ENCODE data around the gene HOXC13.

The HOXC13 gene

GRCh38 chr12:53938326-53939140 lies at the start of gene HOXC13:
HOXC13 (plus strand) TSS chr12:53938831; CDS start chr12:53938907, 76 bp downstream.
- peak; percentile 90 for DNase-seq

DNA sequence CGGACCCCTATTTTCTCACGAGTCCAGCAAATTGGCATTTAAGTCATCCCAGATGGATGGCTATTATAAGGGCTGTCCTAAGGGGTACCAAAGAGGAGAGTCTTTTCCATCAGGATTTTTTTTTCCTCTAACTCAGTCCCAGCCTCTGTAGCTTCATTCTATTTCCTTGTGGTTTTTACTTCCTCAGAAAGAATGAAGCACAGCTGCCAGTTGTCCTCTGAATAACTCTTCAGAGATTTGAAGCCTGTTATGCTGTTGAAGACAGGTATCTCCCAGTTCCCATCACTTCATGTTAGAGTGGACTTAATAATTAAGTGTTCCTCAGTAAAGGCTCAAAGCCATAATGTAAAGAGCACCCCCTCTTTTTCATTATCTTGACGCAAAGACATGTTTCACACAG lies 48.5 kb upstream of the HOXC13 start:
- DNase-seq: no peak

DNA sequence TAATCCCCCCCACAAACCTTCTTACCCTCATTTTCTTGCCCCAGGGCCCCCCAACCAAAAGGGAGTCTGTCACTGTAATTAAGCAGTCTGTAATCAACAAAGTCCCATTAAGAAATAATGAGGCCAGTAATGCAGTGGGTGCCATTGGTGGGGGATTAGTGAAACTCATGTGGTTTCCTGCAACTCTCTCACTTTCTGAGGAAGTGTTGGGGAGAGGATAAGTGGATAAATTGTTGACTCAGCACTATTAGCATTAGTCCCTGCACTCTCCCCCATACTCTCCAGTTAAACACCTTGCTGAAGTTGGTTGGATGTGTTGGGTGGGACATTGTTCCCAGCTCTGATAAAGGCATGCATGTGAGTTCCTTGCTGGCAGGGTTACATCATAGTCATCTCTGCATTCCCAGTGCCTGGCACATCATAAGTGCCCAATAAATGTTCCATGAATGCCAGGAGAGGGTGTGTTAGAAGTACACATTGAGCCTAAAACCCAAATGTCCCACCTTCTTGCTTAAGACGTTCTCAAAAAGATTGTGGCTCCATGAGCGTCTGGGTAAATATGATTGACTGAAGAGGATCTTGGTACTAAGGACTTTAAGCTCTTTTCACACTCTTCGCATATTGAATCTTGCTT lies 45.8 kb upstream of the HOXC13 start:
- no peak for DNase-seq

DNA sequence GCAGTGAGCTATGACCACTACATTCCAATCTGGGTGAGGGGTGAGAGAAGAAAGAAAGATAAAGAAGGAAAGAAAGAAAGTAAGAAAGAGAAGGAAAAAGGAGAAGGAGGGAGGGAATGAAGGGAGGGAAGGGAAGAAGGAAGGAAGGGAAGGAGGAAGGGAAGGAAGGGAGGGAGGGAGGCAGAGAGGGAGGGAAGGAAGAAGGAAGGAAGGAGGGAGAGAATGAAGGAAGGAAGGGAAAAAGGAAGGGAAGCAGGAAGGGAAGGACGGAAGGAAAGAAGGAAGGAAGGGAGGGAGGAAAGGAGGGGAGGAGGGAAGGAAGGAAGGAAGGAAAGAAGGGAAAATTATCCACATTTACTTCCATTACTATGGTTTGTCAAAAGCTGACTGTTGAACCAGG lies 39.4 kb upstream of the HOXC13 start:
- DNase-seq: no peak

DNA sequence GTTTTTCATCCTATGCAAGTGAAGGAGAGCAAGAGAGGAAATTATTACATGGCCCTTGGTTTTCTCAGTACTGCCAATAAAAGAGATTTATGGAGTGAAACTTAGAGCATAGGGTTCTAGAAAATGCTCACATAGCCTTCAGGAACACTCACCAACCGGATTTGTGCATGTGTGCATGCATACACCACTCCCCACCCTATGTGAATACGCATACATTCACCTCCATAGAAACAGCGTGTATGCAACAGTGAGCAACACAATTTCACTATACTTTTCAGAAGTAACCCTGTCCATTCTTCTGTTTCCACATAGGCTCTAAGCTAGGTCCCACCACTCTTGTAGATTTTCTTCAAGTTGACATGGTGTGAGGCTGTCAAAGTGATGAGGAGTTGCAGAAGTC lies 31.5 kb upstream of the HOXC13 start:
- no peak for DNase-seq

DNA sequence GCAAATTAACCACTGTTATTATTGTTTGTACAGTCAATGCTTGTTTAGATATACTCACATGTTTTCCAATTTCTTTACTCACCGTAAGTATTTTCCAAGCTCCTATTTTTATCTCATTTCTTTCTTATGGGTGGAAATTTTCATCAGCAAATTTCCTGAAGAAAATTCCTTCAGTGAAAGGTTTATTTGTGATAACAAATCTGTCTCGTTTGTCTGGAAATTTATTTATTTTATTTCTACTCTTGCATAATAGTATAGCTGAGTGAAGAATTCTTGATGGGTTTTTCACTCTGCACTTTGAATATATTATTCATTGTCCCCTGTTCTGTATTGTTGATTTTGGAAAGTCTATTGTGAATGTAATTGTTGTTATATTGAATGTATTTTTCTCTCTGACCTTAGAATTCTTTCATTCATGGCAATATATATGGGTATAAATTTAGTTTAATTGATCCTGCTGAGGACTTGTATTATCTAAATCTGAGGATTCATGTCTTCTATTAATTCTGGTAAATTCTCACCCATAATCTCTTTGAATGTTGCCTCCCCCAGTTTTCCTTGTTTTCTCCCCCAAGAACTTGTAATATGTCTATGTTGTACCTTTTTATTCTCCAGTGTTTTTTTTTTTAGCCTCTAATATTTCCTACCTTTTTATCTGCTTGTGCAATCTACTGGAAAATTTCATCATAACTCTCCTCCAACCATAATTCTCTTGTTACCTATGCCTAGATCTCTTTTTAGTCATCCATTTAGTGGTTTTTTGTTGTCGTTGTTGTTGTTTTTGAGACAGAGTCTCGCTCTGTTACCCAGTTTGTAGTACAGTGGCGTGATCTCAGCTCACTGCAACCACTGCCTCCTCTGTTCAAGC lies 21.6 kb upstream of the HOXC13 start:
- no peak for DNase-seq

DNA sequence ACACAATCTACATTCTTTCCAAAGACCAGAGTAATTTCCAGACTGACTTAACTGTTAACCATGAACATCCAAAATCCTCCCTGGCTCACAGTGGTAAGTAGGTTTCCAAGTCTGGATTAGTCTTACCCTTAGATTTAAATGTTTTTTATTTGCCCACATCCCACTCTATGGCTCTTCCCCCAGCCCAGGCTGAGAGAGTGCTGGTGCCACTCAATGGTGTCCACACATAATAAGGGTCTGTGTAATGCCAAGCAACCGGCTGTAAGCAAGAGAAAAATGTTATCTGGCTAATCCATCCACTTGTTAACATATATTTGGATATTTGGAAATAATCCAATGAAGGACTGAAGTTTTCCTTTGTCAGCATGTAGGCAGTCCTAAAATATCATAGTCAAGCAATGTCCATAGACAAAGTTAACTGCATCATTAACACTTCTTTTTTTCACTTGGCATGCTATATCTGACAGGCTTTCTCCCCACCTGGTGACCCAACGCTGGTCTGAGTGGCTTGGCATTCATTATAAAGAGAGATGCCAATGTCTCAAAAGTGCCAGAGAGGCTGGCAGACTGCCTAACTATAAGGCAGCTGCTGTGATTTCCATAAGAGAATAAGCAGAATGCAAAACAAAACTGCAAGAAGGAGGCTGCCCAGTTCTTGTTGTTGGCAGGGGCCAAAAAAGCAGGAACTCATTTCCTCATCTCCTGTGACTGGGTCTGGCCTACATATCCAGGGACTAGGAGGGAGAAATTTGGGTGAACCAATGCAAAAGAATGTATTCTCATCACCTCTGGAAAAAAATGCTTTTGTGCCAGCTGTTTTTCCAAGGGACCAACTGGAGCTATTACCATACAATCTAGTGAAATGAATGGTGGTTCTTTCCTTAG lies 13.9 kb upstream of the HOXC13 start:
- DNase-seq: no peak

DNA sequence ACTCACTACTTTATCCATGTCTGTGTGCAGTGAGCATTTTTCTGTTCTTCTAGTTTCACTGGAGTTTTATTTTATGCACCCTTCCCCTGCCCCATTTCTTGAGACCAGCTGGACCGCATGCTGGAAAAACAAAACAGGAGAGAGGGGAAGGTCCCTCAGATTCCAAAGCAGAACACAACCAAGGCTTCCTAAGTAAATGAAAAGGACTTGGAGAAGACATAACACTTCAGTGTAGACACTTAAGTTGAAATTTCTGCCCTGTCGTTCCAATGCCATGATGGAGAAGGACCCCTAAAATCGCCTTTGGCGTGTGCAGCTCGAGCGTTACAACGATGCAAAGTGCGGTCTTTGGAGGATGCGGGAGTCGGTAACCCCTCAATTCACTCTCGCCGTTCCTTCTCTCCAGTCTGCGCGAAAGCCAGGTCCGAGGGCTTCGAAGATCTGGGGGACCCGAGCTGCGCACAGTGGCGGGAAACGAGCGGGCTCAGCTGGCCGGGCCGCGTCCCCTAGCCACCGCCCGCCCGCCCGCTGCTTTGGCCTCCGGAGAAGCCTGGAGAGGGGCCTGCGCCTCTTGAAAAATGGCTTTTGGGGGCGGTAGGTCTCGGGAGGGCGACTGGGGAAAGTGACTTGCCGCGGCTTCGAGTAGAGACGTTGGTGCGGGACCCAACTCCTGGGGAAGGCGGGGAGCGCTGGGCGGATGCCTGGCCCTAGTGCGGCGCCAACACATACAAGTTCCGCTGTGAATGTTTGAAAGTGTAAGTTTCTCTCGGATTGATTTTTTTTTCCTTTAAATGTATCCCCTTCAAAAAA lies 11.2 kb upstream of the HOXC13 start:
- DNase-seq: no peak

DNA sequence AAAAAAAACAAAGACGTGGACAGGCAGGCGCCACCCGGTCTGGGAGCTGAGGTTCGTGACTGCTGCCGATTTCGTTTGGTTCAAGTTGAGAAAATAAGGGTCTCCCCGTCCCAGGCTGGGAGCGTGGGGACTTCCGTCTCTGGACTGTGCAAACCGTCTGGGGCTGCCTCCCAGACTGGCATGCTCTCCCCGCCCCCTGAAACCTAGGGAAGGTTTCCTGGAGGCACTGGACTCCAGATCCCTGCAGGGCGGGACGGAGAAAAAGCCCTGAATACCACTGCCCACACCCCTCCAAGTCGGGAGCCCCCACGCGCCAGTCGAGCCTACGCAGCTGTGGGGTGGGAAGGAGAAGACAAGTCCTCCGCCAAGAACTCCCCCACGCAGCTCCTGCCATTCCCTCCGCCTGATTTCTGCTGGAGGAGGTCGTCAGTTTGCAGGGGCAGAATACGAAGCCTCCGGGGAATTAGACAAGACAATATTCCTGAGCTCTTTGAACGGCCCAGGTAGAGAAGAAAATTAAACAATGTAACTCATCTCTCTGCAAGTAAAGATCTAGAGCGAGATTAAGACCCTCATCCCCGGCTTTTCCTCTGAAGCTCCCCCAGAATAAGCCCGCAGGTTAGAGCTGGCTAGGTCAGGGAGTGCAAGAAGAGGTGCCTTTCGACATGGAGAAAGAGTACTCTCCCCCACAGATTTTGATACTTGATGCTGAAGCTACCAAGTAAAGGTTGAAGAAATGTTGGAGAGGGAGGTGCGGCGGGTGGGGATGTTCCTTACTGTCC lies 10.4 kb upstream of the HOXC13 start:
- DNase-seq: no peak

- no peak for DNase-seq
Measured at GRCh38 chr12:53929527-53929926, 9.1 kb upstream of the HOXC13 start.

- DNase-seq: no peak
Measured at GRCh38 chr12:53930591-53931255, 7.9 kb upstream of the HOXC13 start.

DNA sequence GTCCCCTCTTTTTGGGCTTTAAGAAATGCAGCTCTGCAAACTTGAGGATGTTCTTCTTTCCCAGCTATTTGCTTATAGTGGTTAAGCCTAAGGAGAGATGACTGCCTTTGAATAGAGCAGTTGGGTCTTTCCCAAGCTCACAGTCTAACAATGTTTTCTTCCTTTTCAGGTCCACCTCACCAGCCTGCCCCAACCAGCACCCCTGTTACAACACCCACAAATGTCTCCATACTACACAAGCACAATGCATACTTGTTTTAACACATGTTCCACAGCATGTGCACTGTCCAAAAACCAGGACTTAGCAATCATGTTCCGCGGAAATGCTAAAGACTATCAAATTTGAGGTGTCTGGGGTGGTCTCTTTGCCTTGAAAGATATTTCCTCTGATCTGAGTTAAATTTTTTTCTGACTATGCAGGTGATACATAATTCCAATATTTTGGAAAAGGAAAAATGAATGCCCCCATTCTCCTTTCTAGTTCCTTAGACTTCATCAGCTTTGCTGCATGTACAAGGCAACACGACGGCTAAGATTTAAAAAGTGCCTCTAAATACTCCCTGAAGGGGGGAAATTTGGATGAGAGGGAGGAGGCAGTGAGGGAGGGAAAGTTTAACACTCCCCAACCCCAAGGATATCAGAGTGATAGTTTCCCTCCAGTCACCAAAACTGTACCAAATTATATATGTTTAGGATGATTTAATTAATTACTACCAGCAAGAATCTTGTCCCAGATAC lies 6.6 kb upstream of the HOXC13 start:
- DNase-seq: no peak

GRCh38 chr12:53932915-53933314 lies 5.7 kb upstream of the HOXC13 start:
- no peak for DNase-seq

DNA sequence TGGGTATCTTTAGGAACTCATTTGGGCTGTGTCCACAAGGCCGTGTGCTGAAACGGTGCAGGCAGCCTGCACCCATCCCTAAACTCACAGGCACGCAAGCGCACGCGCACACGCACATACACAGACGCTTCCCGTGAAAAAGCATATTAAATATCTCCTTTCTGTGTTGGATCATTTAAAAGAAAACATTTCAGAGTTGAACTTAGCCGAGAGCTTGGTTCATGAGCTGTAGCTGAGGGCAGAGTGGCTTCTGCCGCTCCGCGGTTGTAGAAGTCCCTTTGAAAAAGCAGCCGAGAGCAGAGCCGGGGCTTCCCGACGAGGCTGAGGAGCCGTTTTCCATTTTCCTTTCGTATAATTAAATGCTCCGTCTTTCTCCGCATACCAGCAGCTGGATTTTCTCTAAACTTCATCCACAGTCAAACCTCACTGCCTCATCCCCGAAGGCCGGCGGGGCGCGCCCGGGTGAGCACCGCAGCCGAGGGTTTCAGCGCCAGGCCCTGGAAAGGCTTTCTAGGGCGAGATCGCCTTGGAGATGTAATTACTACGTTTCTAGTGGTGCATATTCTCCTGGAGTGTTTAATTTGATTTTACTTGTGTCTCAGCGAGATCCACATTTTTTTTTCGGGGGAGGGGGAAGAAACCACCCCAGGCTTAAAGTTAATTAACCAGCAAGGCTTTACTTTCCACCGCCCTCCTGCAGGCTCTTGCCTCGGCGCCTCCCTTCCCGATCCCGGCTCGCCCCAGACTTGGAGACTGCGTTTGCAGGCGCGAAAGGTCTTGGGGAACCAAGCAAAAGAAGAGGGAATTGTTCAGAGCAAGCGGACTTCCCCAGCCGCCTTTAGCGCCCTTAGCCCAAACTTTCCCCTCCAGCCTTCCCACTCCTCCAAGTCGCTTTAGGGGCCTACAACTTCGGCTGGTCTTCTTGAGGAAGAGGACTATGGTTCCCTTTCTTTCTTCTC lies 3.0 kb upstream of the HOXC13 start:
- DNase-seq: no peak

- no peak for DNase-seq
Measured at GRCh38 chr12:53937099-53937498, 1.5 kb upstream of the HOXC13 start.

DNA sequence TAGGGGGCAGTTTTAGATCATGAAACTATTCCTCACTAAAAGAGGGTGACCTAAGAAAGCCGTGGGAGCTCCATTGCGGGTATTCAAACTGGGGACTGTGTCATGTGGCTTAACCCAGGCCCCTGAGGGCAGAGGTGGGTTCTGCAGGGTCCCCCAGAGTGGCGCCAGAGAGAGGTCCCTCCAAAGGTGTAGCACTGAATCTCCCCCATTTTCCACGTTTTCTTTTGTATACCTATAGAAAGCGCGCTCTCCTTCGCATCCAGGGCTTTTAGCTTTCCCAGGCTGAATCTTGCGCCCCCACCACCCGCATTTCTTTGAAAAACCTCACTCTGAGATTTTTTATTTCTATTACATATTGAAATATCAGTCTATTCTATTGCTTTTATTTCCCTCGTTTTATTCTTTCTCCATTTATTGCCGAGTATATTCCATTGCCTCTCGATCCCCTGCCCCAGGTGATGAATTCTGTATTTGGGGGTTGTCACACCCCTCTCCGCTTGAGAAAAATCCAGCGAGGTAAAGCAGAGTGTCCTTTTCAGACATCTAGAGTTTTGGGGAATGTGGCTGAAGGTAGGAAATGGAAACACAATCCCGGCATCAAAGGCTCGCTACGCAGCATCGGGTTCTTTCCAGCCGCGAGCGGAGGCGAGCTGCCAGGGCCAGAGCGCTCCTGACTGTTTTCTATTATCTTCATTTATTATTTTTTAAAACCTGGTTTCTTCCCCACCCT lies 870 bp upstream of the HOXC13 start:
- no peak for DNase-seq
